ENCODE measurements around the gene TEX101. TPM values are rescaled to one million over a fixed set of nuclear protein-coding genes. Genes with fewer than 3 reads are reported as not detected.
A peak's percentile ranks its signal among the peaks of the same experiment; 100 is the strongest.
"Not testable (repeated sequence)": the region's sequence is repeated elsewhere in the genome, so short reads cannot be mapped to it uniquely, and the experiment has no call there.

Gene TEX101
- polyA plus RNA-seq, 6 donors from 2014 or later: not detected

GRCh38 chr19:43444091-43444490 lies 29.4 kb downstream of the TEX101 start:
- H3K4me1 Mint-ChIP-seq: peaks cover 12 to 30% (median 21%) of the 10 kb centered on the region in 3 donors
- not testable (repeated sequence) for DNase-seq; H3K27me3 Mint-ChIP-seq; H3K36me3 Mint-ChIP-seq; H3K27ac Mint-ChIP-seq; H3K9me3 Mint-ChIP-seq; ATAC-seq (ENCODE audit: low read depth in 2 of 2); H3K4me3 Mint-ChIP-seq

GRCh38 chr19:43444531-43445287 lies 30.0 kb downstream of the TEX101 start:
- Mint-ChIP-seq H3K4me3 (no peak overlapping the region), H3K36me3 (no peaks in the 10 kb centered on the region), H3K27ac (peak overlapping the region in 1 of 6 donors; percentile 23), H3K4me1 (peaks cover 12 to 24% (median 15%) of the 10 kb centered on the region in 3 donors), H3K9me3 (no peaks in the 10 kb centered on the region), H3K27me3 (no peaks in the 10 kb centered on the region)
- no peak for ATAC-seq (ENCODE audit: low read depth in 2 of 2)
- DNase-seq: no peak

- Mint-ChIP-seq H3K4me1 (peaks cover 12 to 20% (median 12%) of the 10 kb centered on the region in 3 donors), H3K36me3 (no peaks in the 10 kb centered on the region), H3K27me3 (no peaks in the 10 kb centered on the region), H3K4me3 (no peak overlapping the region), H3K27ac (no peak overlapping the region), H3K9me3 (no peaks in the 10 kb centered on the region)
- ATAC-seq (ENCODE audit: low read depth in 2 of 2) (no peak), DNase-seq (no peak)
Observed at GRCh38 chr19:43445426-43445825, 30.7 kb downstream of the TEX101 start.

- peak overlapping the region in 3 of 6 donors; percentile 16 to 91 (median 52) for H3K27ac Mint-ChIP-seq
- DNase-seq: peak; percentile 69
- peak overlapping the region in 1 of 8 donors; percentile 69 for H3K4me3 Mint-ChIP-seq
- no peaks in the 10 kb centered on the region for H3K36me3 Mint-ChIP-seq
- ATAC-seq (ENCODE audit: low read depth in 2 of 2): peak; percentile 82 to 92
- peaks cover 7 to 16% (median 12%) of the 10 kb centered on the region in 3 donors for H3K4me1 Mint-ChIP-seq
- H3K27me3 Mint-ChIP-seq: peaks cover 0 to under 1% (median 0%) of the 10 kb centered on the region in 3 donors
- H3K9me3 Mint-ChIP-seq: peaks cover 0 to 4% (median 0%) of the 10 kb centered on the region in 7 donors
Observed at GRCh38 chr19:43446746-43447489, 32.2 kb downstream of the TEX101 start.

- Mint-ChIP-seq H3K4me1 (peaks cover 7 to 16% (median 12%) of the 10 kb centered on the region in 3 donors), H3K27me3 (peaks cover 3 to 7% (median 7%) of the 10 kb centered on the region in 3 donors), H3K4me3 (no peak overlapping the region), H3K27ac (no peak overlapping the region), H3K9me3 (peaks cover 0 to 10% (median 2%) of the 10 kb centered on the region in 7 donors), H3K36me3 (peaks cover 0 to 6% of the 10 kb centered on the region in 2 donors)
- ATAC-seq (ENCODE audit: low read depth in 2 of 2): no peak
- DNase-seq: no peak
Observed at GRCh38 chr19:43447655-43448054, 33.0 kb downstream of the TEX101 start.

GRCh38 chr19:43450545-43450997 lies 35.9 kb downstream of the TEX101 start:
- H3K27ac Mint-ChIP-seq: peak overlapping the region in 1 of 6 donors; percentile 75
- peaks cover 0 to 11% (median 2%) of the 10 kb centered on the region in 7 donors for H3K9me3 Mint-ChIP-seq
- ATAC-seq (ENCODE audit: low read depth in 2 of 2): no peak
- H3K27me3 Mint-ChIP-seq: peaks cover 3 to 17% (median 10%) of the 10 kb centered on the region in 3 donors
- DNase-seq: no peak
- peaks cover 4 to 14% (median 7%) of the 10 kb centered on the region in 3 donors for H3K4me1 Mint-ChIP-seq
- no peak overlapping the region for H3K4me3 Mint-ChIP-seq
- H3K36me3 Mint-ChIP-seq: peaks cover 0 to 9% of the 10 kb centered on the region in 2 donors

- H3K4me1 Mint-ChIP-seq: peaks cover 0 to 10% (median 6%) of the 10 kb centered on the region in 3 donors
- H3K9me3 Mint-ChIP-seq: peaks cover 0 to 11% (median 2%) of the 10 kb centered on the region in 7 donors
- no peak overlapping the region for H3K4me3 Mint-ChIP-seq
- peaks cover 0 to 9% of the 10 kb centered on the region in 2 donors for H3K36me3 Mint-ChIP-seq
- DNase-seq (no peak), ATAC-seq (ENCODE audit: low read depth in 2 of 2) (no peak)
- peaks cover 3 to 21% (median 10%) of the 10 kb centered on the region in 3 donors for H3K27me3 Mint-ChIP-seq
- H3K27ac Mint-ChIP-seq: peak overlapping the region in 2 of 6 donors; percentile 6 to 60
Observed at GRCh38 chr19:43452582-43452981, 37.9 kb downstream of the TEX101 start.

- Mint-ChIP-seq H3K36me3 (peaks cover 0 to 9% of the 10 kb centered on the region in 2 donors), H3K27me3 (peaks cover 3 to 21% (median 10%) of the 10 kb centered on the region in 3 donors), H3K27ac (peak overlapping the region in 1 of 6 donors; percentile 13), H3K4me3 (no peak overlapping the region), H3K9me3 (peaks cover 0 to 11% (median 2%) of the 10 kb centered on the region in 7 donors), H3K4me1 (peaks cover 0 to 10% (median 6%) of the 10 kb centered on the region in 3 donors)
- DNase-seq: no peak
- ATAC-seq (ENCODE audit: low read depth in 2 of 2): no peak
Observed at GRCh38 chr19:43454031-43454430, 39.3 kb downstream of the TEX101 start.

- ATAC-seq (ENCODE audit: low read depth in 2 of 2) (no peak), DNase-seq (no peak)
- H3K4me3 Mint-ChIP-seq: no peak overlapping the region
- H3K4me1 Mint-ChIP-seq: peaks cover 0 to 10% (median 6%) of the 10 kb centered on the region in 3 donors
- peaks cover 0 to 9% of the 10 kb centered on the region in 2 donors for H3K36me3 Mint-ChIP-seq
- peaks cover 7 to 21% (median 10%) of the 10 kb centered on the region in 3 donors for H3K27me3 Mint-ChIP-seq
- H3K27ac Mint-ChIP-seq: peak overlapping the region in 3 of 6 donors; percentile 35 to 79 (median 39)
- peaks cover 0 to 11% (median 2%) of the 10 kb centered on the region in 7 donors for H3K9me3 Mint-ChIP-seq
Observed at GRCh38 chr19:43455321-43456113, 40.8 kb downstream of the TEX101 start.

- peaks cover under 1 to 18% (median 4%) of the 10 kb centered on the region in 3 donors for H3K27me3 Mint-ChIP-seq
- H3K4me1 Mint-ChIP-seq: peaks cover 4 to 13% (median 6%) of the 10 kb centered on the region in 3 donors
- H3K36me3 Mint-ChIP-seq: peaks cover 0 to under 1% of the 10 kb centered on the region in 2 donors
- H3K4me3 Mint-ChIP-seq: no peak overlapping the region
- H3K27ac Mint-ChIP-seq: no peak overlapping the region
- DNase-seq: no peak
- ATAC-seq (ENCODE audit: low read depth in 2 of 2): no peak
- peaks cover 0 to under 1% (median 0%) of the 10 kb centered on the region in 7 donors for H3K9me3 Mint-ChIP-seq
Observed at GRCh38 chr19:43457809-43458208, 43.1 kb downstream of the TEX101 start.

GRCh38 chr19:43460362-43461016 lies 45.8 kb downstream of the TEX101 start:
- Mint-ChIP-seq H3K4me3 (no peak overlapping the region), H3K36me3 (no peaks in the 10 kb centered on the region), H3K27me3 (peaks cover 1 to 14% (median 4%) of the 10 kb centered on the region in 3 donors), H3K4me1 (peaks cover 15 to 23% (median 21%) of the 10 kb centered on the region in 3 donors), H3K27ac (peak overlapping the region in 3 of 6 donors; percentile 46 to 59 (median 47)), H3K9me3 (no peaks in the 10 kb centered on the region)
- ATAC-seq (ENCODE audit: low read depth in 2 of 2): no peak
- no peak for DNase-seq

- DNase-seq (no peak), ATAC-seq (ENCODE audit: low read depth in 2 of 2) (no peak)
- Mint-ChIP-seq H3K27me3 (peaks cover 9 to 22% (median 10%) of the 10 kb centered on the region in 3 donors), H3K4me3 (peak overlapping the region in 3 of 8 donors; percentile 5 to 83 (median 33)), H3K36me3 (no peaks in the 10 kb centered on the region), H3K27ac (peak overlapping the region in 3 of 6 donors; percentile 24 to 49 (median 46)), H3K9me3 (no peaks in the 10 kb centered on the region), H3K4me1 (peaks cover 15 to 17% (median 15%) of the 10 kb centered on the region in 3 donors)
Observed at GRCh38 chr19:43461303-43461702, 46.6 kb downstream of the TEX101 start.
